Hypothalamus (tissue), 51 donors: ENCODE measurements around the gene KLHL22.
"Not testable (repeated sequence)": the region's sequence is repeated elsewhere in the genome, so short reads cannot be mapped to it uniquely, and the experiment has no call there.

Source experiments
- DNase-seq, 51 donors: peaks; one replicate each; lab custom pipeline; 2025; lab: John Stamatoyannopoulos, UW

Gene KLHL22

DNA sequence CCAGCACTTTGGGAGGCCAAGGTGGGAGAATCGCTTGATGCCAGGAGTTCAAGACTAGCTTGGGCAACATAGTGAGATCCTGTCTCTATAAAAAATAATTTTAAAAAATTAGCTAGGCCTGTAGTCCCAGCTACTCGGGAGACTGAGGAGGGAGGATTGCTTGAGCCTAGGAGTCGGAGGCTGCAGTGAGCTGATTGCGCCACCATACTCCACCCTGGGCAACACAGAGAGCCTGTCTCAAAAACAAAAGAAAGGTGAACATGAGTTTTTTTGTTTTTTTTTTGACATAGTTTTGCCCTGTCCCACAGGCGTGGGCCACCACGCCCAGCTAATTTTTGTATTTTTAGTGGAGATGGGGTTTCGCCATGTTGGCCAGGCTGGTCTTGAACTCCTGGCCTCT, 29.5 kb upstream of the KLHL22 start:
- no peak for DNase-seq

- DNase-seq: no peak
Observed at GRCh38 chr22:20524004-20524481, 28.4 kb upstream of the KLHL22 start.

GRCh38 chr22:20523086-20523983, 27.7 kb upstream of the KLHL22 start:
- DNase-seq: no peak

DNA sequence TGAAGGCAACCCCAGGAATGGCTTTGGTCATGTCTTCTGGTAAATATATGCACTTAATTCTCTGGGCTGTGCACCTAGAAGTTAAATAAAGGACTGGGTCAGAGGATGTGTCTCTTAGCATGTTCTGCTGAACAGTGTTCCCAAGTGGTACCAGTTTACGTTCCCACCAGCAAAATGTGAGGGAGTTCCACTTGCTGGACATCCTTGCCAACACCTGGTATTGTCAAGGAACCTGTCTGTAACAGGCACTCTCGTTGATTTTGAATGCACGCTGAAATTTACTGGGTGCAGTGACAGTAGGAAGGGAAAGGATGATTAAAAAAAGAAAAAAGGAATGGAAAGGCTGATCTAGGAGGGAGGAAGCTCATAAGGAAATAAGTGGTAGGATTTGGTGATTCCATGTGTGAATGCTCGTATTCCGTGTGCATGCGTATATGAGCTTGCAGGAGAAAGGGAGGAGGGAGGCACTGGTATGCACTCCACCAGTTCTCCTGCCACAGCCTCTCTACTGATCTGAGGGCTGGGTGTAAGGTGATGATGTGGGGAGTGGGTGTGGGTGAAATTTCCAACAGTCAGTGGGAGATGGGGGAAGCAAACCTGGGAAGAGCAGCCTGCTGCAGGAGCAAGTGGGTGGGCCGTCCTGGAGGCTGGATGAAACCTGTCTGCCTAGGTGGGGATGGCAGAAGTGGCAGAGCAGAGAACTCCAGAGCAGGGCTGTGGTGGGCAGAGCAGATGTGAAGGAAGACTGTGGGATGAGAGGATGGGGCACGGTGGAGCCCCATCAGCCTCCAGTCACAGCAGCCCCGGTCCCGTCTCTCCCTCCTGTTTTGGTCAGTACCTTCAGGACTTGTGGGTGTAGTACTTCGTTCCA, 26.8 kb upstream of the KLHL22 start:
- no peak for DNase-seq

DNA sequence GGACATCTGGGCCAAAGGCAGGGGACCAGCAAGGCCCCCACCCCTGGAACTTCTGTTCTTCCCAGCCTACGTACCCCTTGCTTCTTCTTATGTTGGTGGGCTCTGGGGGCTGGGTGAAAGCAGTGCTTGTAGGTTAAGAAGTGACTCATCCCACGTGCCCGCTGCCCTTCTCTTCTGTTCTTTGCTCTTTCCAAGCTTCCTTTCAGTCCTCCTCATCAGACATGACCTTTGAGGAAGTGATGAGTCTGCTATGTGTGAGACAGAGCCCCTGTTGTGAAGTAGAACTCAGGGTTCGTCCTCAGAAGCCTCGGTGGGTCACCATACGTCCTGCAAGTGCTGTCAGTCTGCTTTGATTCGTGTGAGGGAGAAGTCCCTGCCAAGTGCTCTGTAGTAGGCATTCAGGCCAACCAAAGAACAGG, 24.5 kb upstream of the KLHL22 start:
- no peak for DNase-seq

GRCh38 chr22:20519558-20519957, 24.0 kb upstream of the KLHL22 start:
- DNase-seq: no peak

DNA sequence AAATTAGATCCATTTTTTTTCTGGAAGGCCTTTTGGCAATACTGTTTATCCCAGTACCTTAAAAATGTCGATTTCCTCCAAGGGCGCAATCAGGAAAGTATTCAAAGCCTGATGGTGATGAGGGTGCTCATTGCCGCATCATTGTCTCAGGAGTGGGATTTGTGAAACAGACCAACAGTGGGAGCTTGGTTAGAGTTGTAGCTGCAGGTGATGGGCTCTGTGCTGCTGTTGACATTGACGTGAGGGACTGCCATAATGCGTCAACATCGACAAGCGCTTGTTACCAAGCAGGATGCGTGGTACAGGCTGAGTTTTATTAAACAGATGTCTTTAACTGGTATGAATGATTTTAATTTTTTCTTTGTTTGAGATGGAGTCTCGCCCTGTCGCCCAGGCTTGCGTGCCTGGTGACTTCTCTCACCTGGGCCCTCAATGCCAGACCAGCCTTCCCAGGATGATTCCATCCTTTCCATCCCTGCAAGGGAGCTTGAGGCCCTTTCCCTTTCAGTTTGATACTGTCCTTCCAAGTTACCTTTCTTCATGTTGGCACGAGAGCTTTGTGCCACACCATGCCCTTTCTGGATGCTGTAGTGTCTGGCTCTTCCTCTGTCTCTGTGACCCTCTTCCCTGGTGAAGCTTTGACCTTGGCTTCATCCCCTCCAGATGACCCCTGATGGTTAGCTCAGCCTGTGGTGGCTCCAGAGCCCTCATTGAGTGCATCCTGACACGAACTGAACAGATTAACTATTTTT, 22.4 kb upstream of the KLHL22 start:
- no peak for DNase-seq

DNA sequence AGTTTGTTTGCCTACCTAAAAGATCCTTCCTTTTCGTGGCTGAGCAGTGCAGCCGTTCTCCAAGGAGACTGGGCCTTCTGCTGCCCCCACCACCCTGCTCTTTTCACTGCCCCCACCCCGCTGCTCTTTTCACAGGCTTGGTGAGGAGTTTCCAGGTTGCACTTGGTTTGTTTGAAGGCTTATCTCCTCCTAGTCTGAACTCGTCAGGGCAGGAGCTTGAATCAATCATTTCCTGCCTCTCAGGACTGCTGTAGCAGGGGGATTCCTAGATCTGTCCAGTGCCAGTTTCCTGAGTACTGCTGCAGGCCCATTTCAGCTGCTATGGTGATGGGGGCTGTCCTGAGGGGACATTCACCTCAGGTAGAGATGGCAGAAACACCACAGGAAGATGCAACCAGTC, 21.8 kb upstream of the KLHL22 start:
- DNase-seq: no peak

GRCh38 chr22:20516399-20516798, 20.8 kb upstream of the KLHL22 start:
- DNase-seq: no peak

GRCh38 chr22:20514658-20515406, 19.2 kb upstream of the KLHL22 start:
- DNase-seq: no peak

DNA sequence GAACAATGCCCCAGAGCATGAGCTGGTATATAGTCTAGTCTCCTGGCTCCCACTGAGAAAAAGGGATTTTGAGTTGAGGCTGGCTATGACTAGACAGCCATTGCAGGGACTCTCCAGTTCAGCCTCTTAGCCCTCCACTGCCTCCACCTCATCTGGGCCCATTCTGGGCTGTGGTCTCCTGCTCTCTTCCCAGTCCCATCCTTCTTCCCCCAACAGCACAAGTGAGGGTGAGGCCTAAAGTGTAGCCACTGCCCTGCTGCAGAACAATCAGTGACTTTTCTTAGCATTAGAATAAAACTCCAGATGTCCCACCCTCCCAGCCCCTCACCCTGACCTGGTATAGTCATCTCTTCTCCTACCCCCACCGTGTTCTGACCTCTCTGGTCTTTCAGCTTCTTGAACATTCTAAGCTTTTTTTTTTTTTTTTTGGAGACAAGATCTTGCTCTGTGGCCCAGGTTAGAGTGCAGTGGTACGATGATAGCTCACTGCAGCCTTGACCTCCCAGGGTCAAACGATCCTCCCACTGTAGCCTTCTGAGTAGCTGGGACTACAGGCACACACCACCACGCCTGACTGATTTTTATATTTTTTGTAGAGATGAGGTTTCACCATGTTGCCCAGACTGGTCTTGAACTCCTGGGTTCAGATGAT, 16.1 kb upstream of the KLHL22 start:
- DNase-seq: no peak

DNA sequence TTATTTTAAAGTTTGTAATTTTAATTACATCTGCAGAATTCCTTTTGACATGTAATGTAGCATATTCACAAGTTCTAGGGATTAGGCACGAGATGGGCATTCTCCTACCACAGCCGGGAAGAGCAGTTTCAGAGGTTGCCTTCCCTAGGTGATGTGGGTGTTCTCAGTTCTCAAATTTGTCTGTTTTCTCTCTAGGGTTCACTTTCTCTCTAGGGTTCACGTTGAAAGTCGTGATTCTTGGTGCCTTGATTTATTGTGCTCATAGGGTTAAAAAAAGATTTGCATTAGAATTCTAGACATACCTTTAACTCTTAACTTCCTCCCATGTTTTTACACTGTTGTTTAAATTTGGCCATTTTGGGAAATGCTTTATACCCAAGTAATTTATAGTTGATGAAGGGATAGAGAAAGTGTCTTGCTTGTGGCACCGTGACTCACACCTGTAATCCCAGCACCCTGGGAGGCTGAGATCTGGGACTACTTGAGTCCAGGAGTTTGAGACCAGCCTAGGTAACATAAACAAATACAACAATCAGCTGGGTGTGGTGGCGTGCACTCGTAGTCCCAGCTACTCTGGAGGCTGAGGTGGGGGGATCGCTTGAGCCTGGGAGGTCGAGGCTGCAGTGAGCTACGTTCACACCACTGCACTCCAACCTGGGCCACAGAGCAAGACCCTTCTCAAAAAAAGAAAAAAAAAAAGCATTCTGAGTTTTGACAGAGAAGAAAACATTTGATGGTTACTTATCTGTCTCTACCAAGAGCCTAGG, 15.4 kb upstream of the KLHL22 start:
- DNase-seq: no peak

GRCh38 chr22:20509344-20510047, 13.9 kb upstream of the KLHL22 start:
- DNase-seq: peak in 23 of 51 donors; percentile 10 to 71 (median 32)

DNA sequence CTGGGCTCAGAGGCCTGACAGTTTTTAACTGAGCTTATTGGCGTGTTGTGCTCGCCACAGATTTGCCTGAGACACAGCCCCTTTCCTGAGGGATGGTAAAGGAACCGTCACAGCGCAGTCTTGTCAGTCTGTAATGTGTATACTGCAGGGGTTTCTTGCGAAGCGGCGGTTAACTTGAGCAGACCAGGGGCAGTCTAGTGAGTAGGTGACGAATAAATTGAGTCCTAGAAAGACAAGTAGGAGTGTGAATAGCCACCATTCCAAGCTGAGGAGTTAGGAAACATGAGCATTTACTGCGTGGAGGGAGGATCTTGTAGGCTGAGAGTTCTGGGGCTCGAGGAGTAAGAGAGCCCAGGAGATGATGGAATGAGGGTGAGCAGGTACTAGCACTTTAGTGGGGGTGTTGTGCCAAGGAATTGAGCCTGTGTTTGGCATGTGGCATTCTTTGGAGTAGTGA, 13.2 kb upstream of the KLHL22 start:
- DNase-seq: no peak

- not testable (repeated sequence) for DNase-seq
Observed at GRCh38 chr22:20508067-20508755, 12.6 kb upstream of the KLHL22 start.

DNA sequence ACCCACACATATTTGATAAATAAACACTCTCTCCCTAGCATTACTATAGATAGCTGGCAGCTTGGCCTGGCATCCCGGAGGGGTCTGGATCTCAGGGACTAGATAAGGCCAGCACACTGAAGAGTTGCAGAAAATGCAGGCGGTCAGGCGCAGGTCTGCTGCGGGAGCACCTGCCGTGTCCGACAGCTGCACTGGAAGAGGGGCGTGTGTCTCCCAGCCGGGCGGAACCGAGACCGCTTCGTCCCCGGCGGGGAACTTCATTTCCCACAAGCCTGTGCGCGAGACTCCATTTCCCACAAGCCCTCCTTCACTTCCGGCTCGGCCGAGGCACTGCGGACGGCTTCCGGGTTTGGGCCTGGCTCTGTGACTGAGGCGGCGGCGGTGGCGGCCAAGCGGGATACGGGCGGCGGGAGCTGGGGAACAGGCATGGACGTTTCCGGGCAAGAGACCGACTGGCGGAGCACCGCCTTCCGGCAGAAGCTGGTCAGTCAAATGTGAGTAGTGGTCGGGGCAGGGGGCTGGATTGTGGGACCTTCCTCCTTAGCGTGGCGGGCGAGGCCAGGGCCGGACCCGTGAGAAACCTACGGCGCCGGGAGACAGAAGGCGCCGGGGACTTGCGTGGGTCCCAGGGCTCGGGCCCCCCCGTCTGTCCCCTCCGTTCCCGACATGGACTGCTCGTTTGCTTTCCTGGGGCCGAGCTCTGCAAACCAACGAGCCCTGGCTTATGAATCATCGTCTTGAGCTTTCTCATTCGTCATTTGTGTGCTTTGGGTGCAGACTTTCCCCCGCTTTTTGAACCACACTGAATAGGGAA, 11.9 kb upstream of the KLHL22 start, which contains the start of gene MED15:
TSS of gene MED15 (plus strand) at position 358 of the 814 bp plus-strand sequence. CDS start at position 427, 69 bp downstream.
- peak; percentile 60 to 92 (median 84) for DNase-seq
